ENCODE data around the gene KIAA1549.

The KIAA1549 gene

DNA sequence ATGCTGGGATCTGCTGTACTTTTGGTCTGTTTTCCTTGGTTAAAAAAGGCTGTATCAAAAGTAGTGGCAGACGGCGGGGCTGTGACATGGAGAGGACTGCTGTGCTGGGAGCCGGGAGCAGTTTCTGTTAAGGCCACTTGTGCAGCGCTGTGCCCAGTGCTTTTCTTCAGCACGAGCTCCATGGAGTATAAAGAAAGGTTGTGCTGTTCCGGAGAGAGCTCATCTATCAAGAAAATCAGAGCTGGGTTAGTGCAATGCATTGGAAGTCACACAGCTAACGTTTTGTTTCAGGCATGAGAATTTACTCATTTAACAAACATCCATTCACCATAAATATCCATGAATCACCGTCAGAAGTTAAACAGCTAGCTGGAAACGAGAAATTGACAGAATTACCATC, 62.0 kb downstream of the KIAA1549 start:
- DNase-seq = no peak
- in situ Hi-C loops (cut with HindIII; ENCODE audit: low pct_ligation_motif_present, low pct_unique_long_range_greater_than_20kb, low sequenced_read_pairs) = no loop called here

DNA sequence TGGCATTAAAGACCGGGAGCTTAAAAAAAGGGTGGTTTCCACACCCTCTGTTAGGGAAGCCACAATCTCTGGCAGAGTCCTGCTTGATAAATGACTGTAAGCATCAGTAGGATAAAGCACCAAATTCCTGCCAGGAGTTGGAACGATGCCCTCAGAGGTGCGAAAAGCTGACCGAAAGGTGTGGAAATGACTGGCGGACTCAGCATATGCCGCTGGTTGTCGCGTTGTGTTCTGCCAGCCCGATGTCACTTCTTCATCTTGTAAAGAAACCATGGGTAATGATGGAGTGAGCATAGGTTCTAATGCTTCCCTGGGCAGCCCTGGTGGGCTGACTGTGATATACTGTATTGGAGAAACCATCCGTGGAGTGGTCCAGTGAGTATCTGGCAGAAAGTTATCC, 62.4 kb downstream of the KIAA1549 start:
- no peak for DNase-seq
- in situ Hi-C loops (cut with HindIII; ENCODE audit: low pct_ligation_motif_present, low pct_unique_long_range_greater_than_20kb, low sequenced_read_pairs) = no loop called here

DNA sequence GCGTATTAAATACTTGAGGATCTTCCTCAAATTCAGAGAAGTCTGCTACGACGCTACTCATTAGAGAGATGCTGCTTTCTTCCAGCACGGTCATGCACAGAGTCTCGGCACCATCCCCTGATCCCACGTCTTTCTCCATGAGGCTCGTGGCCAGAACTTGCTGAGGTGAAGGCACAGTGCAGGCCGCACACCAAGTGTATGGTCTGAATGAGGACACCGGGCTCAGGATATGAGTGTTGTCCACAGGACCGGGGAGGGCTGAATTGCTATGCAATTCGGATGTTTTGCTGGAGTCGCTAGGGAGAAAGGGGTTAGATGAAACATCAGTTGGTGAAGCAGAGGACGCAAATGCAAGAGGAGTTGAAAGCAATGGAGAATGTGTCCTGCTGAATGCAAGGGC, 63.0 kb downstream of the KIAA1549 start:
- DNase-seq = no peak
- in situ Hi-C loops (cut with HindIII; ENCODE audit: low pct_ligation_motif_present, low pct_unique_long_range_greater_than_20kb, low sequenced_read_pairs) = no loop called here

DNA sequence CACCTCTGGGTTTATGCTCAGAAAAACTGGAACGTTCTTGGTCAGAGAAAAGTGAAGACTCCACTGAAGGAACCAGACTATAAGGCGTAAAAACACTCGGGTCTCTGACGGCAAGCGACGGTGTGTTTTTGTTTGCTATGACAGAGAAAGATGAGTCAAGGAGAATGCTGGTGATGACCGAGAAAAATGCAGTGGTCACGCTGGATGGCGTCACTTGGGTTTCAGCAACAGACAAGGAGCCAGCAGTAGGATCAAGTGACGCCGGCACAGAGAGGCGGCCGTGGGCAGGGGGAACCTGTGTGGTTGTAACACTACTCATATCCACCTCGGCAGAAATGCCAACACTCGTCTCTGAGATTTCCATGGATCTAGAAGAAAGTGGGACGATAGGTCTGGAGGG, 63.4 kb downstream of the KIAA1549 start:
- in situ Hi-C loops (cut with HindIII; ENCODE audit: low pct_ligation_motif_present, low pct_unique_long_range_greater_than_20kb, low sequenced_read_pairs) = no loop called here
- DNase-seq = no peak

DNA sequence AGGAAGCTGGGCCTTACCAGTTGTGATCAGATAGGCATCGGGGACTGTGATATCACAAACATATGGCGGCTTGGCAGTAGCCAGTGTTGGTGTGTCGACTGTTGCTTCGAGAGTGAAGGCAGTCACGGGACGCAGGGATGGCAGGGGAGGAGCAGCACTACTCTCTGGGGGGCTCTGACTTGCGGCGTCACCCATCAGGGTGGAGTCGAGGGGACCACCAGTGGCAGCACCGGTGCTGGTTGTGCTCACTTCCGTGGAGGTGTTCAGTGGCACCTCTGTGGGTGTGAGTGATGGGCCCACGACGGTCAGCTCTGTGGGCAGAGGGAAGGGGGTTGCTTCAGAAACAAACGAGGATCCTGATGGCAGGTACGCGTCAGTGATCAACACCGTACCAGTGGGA, 64.5 kb downstream of the KIAA1549 start:
- DNase-seq = no peak
- in situ Hi-C loops (cut with HindIII; ENCODE audit: low pct_ligation_motif_present, low pct_unique_long_range_greater_than_20kb, low sequenced_read_pairs) = no loop called here

DNA sequence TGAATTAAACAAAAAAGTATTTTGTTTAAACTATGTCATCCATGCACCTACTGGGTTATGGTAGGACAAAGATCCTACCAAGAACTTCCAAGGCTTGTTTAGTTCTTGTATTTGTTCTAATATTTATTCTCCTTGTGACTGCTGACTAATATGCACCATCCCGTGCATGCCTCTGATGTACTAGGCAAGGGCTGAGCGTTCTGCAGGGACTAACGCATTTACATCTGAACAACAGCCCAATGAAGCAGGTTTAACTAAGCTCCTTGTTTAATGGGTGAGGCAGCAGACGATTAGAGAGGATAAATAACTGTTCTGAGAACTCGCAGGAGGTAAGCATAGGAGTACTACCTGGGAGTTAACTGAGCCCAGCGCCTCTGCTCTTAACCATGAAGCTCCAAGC, 64.9 kb downstream of the KIAA1549 start:
- in situ Hi-C loops (cut with HindIII; ENCODE audit: low pct_ligation_motif_present, low pct_unique_long_range_greater_than_20kb, low sequenced_read_pairs) = no loop called here
- DNase-seq = no peak

DNA sequence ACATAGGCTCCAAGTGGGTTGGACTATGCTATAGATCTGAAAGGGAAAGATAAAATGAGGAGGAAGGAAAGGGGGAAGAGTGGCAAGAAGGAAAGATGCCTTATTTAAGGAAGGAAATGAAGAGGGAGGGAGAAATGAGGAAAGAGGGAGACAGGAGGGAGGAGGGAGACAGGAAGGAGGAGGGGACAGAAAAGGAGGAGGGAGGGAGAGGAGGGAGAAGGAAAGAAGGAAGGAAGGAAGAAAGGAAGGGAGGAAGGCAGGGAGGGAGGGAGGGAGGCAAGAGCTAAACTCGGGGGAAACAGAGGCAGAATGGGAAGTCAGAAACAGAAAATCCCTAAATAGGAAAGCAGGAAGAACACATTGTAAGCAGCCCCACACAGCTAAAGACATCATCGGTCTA, 67.4 kb downstream of the KIAA1549 start:
- in situ Hi-C loops (cut with HindIII; ENCODE audit: low pct_ligation_motif_present, low pct_unique_long_range_greater_than_20kb, low sequenced_read_pairs) = no loop called here

DNA sequence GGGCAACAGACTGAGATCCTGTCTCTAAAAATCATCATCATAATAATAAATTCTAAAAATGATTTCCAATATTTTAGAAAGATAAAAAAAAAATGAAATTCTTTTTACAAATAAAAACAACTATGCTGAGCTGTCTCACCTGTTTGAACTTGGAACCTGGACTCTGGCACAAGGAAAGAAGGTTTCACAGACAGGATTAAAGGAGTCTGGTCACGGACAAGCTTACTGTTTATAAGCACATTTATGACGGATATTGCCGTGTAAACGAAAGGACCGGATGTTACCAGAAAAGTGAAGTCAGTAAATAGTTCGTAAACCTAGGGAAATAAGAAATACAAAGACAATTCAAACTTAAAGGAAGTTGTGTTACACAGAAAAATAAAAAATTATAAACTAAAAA, 70.2 kb downstream of the KIAA1549 start:
- in situ Hi-C loops (cut with HindIII; ENCODE audit: low pct_ligation_motif_present, low pct_unique_long_range_greater_than_20kb, low sequenced_read_pairs) = no loop called here
- DNase-seq = no peak

More for the DNA sequence above, 67.4 kb downstream of the KIAA1549 start:
- no peak for DNase-seq

DNA sequence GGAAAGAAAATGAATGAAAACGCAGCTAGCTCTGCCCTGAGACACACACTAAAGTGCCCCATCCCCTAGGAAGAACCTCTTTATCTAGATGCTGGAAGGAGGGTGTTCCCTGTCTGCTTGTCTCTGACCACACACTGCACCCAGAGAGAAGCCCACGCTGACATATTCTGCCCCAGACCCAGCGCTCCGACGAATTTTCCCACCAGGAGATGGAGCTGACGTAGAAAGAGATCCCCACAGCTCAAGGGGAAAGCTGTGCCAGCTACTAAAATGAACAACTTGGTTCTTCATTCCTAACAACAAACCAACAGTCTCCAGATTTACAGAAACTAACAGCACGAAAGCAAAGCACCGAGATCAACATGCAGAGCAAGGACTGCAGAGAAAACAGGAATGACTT, 73.3 kb downstream of the KIAA1549 start:
- in situ Hi-C loops (cut with HindIII; ENCODE audit: low pct_ligation_motif_present, low pct_unique_long_range_greater_than_20kb, low sequenced_read_pairs) = no loop called here
- no peak for DNase-seq

DNA sequence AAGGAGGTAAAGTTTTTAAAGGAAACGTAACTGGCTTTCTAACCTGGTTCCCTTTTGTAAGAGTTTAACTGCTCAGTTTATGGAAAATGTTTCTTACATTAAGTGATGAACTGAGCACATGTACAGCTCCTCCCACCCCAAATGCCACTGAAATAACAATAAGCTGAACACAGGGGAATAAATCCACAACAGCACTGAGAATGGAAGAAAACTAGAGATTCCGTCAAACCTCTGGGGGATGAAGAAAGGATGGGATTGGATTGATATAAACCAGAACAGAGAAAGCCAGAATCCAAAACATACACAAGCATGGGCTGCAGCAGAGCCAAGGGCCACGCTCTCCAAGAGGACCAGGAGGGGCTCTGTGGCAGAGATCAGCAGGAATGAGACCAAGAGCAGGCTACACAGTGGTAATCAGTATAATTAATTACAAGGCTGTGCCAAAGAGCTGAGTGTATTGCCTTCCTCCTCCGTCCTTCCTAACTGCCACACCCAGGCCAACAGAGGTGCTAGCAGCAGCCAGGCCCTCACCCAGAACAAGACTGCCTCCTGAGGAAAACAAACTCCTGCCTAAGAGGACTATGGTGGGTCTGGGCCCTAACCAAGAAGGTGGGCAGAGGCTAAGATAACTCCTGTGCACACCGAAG, 73.9 kb downstream of the KIAA1549 start:
- in situ Hi-C loops (cut with HindIII; ENCODE audit: low pct_ligation_motif_present, low pct_unique_long_range_greater_than_20kb, low sequenced_read_pairs) = no loop called here
- no peak for DNase-seq

DNA sequence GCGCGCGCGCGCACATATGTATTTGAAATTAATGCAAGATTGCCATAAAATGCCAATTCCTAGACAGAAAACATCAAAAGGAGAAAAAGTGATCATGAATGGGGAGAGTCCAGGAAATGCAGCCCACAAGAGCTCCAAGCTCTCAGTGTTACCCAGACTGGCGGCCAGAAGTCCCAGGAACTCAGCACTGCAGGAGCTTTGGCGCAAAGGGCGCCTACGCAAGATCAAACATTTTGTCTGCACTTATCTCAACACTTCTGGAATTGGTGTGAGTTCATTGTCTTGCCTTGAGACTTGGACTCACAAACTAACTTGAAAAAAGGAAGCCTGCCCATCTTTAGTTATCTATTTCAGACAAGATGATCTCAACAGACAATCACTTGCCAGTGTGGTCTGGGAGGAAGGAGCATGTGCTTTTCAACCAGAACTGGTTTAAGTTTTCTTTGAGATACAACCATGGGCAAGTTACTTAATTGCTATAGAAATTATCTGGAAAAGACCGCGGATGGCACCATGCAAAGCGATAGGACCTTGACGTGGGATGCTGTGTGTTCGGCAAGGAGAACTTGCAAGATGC, 77.2 kb downstream of the KIAA1549 start:
- in situ Hi-C loops (cut with HindIII; ENCODE audit: low pct_ligation_motif_present, low pct_unique_long_range_greater_than_20kb, low sequenced_read_pairs) = no loop called here
- no peak for DNase-seq

DNA sequence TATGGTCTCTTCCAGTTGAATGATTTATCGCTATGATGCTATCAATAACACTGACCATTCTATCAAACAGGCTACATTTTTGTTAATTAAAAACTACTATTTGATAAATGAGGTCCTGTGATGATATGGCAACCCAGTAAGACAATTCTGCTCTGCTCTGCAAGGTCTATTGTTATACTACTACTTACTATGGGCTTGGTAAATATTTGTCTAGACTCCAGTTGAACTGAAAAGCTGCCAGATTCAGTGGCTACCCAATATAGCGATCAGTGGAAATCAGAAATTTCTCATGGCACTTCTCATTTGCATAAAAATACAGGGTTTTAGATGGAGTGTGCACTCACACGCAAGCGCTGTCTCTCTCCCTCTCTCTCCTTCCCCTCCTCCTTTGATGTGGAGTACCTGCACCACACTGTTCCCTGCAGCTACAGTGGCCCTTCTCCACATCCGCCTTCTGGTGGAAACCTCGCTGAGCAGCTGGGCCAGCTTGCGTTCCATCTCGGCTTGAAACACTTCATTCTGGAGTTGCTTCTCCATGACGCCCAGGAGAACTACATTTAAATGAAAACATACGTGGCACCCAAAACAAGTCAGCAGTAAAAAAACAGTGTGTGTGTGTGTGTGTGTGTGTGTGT, 77.9 kb downstream of the KIAA1549 start:
- DNase-seq = no peak
- in situ Hi-C loops (cut with HindIII; ENCODE audit: low pct_ligation_motif_present, low pct_unique_long_range_greater_than_20kb, low sequenced_read_pairs) = no loop called here

DNA sequence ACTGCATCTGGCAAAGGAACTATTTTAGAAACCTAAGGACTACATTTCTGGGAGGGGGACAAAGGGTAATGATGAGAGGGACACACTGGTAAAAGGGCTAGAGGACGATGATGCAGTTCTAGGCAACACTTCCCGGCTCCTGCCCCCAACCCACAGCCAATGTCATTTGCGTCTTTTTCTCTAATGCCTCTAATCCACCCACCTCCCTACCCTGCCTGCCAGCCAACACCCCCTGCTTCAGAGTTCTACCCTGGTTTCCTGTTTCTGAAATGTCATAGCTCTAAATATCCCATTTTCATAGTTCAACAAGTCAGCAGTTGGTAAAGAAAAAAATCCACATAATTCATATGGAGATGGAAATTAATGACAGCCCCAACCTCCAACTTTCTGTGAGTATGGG, 79.0 kb downstream of the KIAA1549 start:
- no peak for DNase-seq
- in situ Hi-C loops (cut with HindIII; ENCODE audit: low pct_ligation_motif_present, low pct_unique_long_range_greater_than_20kb, low sequenced_read_pairs) = no loop called here

DNA sequence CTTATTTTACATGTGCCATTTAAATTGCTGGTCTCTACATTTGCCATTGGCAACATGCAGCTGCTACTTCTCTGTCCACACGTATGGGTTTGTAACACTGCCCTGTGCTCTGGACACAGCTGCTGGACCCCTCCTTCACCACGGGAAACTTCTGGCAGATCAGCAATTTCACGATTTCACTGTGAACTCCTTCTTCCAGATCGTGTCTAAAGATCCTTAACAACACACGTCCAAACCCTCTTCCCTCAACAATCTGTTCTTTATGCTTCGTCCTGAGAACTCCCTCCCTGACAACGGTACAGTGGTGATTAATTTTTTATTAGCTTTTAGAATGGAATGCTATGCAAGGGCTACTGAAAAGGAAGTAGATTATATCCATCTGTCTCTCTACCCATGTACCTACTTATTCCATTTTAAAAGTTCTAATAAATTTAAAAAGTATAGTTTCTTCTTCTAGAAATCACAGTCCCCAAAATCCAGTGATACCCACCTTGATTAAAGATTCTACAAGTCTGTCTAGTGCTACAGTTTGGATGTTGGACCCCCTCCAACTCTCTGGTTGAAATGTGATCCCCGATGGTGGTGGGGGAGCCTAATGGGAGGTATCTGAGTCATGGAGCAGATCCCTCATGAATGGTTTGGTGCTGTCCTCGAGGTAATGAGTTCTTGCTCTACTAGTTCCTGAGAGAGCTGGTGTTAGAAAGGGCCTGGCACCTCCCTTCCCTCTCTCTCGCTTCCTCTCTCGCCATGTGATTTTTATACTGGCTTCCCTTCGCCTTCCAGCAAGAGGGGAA, 81.0 kb downstream of the KIAA1549 start:
- in situ Hi-C loops (cut with HindIII; ENCODE audit: low pct_ligation_motif_present, low pct_unique_long_range_greater_than_20kb, low sequenced_read_pairs) = no loop called here
- no peak for DNase-seq

DNA sequence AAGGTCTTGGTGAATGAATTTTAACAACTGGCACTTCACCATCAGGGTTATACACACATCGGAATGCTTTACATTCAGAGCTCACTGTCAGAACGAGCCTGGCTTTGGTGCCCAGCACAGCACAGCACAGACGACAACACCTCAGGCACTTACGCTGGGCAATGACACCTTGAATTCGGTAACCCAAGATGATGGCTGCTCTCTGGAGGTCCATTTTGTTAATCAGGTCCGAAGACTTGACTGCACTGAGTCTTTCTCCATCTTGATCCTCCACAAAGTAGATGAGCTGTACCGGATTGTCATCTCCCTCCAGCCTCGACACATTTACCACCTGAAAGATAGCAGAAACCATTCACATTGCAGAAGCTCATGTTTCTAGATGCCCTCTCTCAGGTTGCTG, 82.4 kb downstream of the KIAA1549 start:
- no peak for DNase-seq
- in situ Hi-C loops (cut with HindIII; ENCODE audit: low pct_ligation_motif_present, low pct_unique_long_range_greater_than_20kb, low sequenced_read_pairs) = no loop called here

DNA sequence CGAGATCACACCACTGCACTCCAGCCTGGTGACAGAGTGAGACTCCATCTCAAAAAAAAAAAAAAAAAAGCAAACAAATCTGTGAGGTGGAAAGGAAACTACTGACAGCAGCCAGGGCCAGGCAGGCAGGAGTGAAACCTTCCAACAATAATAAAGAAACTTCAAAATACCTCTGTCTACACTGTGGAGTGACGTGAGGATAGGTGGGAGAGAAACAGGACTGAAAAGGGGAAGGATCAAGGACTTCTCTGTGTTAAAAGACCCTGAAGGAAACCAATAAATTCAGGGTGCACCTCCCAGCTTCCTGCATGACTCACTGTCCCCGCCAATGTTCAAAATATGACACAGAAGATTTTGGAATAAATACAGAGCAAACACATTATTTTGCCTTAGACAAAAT, 82.9 kb downstream of the KIAA1549 start:
- no peak for DNase-seq
- in situ Hi-C loops (cut with HindIII; ENCODE audit: low pct_ligation_motif_present, low pct_unique_long_range_greater_than_20kb, low sequenced_read_pairs) = no loop called here

DNA sequence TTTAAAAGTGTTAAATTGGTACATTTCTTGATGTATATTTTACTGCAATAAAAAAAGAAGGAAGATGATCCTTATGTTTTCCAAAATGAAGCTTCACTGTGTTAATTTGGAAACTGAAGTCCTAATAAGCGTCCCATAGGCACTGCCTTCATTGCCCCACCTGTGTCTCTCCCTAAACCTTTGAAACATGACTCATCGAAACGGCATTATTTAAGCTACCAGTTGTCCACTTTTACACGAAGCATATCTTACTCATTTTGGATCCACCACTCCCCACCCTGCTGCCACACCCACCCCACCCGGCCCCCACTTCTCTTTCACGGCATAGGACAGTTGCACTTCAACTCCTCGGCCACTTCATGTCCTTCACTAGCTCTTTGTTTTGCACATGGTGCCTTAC, 85.5 kb downstream of the KIAA1549 start:
- in situ Hi-C loops (cut with HindIII; ENCODE audit: low pct_ligation_motif_present, low pct_unique_long_range_greater_than_20kb, low sequenced_read_pairs) = no loop called here
- no peak for DNase-seq

DNA sequence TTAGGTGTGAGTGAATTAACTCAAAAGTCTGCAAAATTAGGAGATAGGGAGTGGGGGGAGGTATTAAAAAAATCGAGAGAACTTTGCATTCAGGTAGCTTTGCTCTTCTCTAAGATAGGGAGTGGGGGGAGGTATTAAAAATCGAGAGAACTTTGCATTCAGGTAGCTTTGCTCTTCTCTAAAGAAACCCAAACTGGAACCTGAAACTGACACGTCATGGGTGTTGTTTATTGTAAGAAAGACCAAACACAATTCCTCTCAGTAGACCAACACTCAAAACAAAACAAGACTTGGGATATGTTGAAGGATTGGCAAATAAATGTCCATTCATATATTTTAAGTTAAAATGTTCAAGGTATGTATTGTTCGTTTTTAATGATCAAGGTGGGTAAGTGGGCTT, 87.9 kb downstream of the KIAA1549 start:
- in situ Hi-C loops (cut with HindIII; ENCODE audit: low pct_ligation_motif_present, low pct_unique_long_range_greater_than_20kb, low sequenced_read_pairs) = no loop called here
- no peak for DNase-seq

DNA sequence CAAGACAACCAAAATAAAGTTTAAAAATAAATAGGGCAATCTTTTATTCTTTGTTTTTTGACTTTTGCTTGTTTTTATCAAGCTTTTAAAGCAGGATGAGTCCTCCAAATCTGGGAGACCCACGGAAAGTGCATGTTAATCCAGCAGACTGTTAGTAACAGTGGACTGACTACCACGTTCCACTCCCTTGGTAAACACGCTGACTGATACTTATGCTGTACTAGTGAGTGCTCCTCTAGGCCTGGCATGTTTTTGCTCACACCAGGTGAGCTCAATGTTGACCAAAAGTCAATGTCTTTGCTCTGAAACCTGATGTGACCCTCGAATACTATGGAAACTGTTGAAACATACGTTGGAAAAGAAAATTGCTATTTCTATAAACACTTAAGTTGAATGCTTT, 88.4 kb downstream of the KIAA1549 start:
- in situ Hi-C loops (cut with HindIII; ENCODE audit: low pct_ligation_motif_present, low pct_unique_long_range_greater_than_20kb, low sequenced_read_pairs) = no loop called here
- DNase-seq = no peak
